ENCODE data around the gene DLEC1.
"Not testable (repeated sequence)": the region's sequence is repeated elsewhere in the genome, so short reads cannot be mapped to it uniquely, and the experiment has no call there.

The DLEC1 gene

DNA sequence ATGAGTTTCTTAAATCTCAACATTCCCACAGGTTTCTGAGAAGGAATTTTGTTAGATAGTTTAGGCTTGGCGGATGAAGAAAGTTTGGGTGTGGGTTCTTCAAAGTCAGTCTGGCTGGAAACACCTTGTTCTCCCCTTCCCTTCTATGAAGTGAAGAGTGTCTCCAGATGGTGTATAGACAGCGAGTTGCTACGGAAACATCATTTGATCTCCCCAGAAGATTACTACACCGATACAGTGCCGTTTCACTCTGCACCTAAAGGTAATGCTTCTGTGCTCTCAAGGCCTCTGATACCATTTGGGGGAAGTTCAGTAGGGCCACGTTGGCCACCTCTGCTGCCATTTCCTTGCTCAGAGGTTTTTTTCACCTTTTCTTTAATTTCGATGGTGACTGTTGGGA is 20.6 kb downstream of the DLEC1 start:
- H3K9me3 Mint-ChIP-seq, result no peaks in the 10 kb centered on the region
- no peak overlapping the region for H3K27ac Mint-ChIP-seq (ENCODE audit: low read depth)
- DNase-seq (ENCODE audit: low spot score in 2 of 2) (no peak), ATAC-seq (replicated peaks; ENCODE audit: extremely low read depth, poor library complexity, severe bottlenecking) (no peak)
- H3K4me3 Mint-ChIP-seq, result no peak overlapping the region
- no peaks in the 10 kb centered on the region for H3K27me3 Mint-ChIP-seq
- no peaks in the 10 kb centered on the region for H3K4me1 Mint-ChIP-seq
- no peaks in the 10 kb centered on the region for H3K36me3 Mint-ChIP-seq (ENCODE audit: insufficient read depth)

DNA sequence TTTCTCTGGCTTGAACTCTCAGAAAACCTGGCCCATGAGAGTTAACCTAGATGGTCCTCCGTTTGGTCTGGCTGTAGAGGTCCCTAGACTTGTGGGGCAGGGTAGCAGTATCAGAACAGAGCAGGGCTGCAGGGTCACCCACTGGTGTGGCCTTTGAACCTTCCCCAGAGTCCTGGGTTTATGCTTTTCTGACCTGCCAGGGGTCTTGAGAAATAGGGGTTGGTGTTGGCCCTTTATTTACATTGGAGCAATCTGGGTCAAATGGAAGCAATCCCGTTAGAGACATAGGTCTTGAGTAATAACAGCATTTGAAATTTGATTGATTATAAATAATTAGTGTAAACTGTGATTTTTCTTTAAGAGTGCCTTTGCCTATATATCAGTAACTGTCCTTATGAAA is 23.8 kb downstream of the DLEC1 start:
- no peaks in the 10 kb centered on the region for H3K9me3 Mint-ChIP-seq
- no peaks in the 10 kb centered on the region for H3K4me1 Mint-ChIP-seq
- H3K27me3 Mint-ChIP-seq, result no peaks in the 10 kb centered on the region
- no peaks in the 10 kb centered on the region for H3K36me3 Mint-ChIP-seq (ENCODE audit: insufficient read depth)
- DNase-seq (ENCODE audit: low spot score in 2 of 2), result no peak
- no peak overlapping the region for H3K4me3 Mint-ChIP-seq
- no peak overlapping the region for H3K27ac Mint-ChIP-seq (ENCODE audit: low read depth)
- ATAC-seq (replicated peaks; ENCODE audit: extremely low read depth, poor library complexity, severe bottlenecking), result no peak

DNA sequence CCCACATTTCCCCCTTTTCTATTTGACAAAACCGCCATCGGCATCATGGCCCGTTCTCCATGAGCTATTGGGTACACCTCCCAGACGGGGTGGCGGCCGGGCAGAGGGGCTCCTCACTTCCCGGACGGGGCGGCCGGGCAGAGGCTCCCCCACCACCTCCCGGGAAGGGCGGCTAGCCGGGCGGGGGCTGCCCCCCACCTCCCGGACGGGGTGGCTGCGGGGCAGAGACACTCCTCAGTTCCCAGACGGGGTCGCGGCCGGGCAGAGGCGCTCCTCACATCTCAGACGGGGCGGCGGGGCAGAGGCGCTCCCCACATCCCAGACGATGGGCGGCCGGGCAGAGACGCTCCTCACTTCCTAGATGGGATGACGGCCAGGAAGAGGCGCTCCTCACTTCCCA is 25.4 kb downstream of the DLEC1 start:
- H3K27ac Mint-ChIP-seq (ENCODE audit: low read depth); H3K4me1 Mint-ChIP-seq; H3K36me3 Mint-ChIP-seq (ENCODE audit: insufficient read depth); ATAC-seq (replicated peaks; ENCODE audit: extremely low read depth, poor library complexity, severe bottlenecking); DNase-seq (ENCODE audit: low spot score in 2 of 2); H3K9me3 Mint-ChIP-seq; H3K27me3 Mint-ChIP-seq; H3K4me3 Mint-ChIP-seq: not testable (repeated sequence)

DNA sequence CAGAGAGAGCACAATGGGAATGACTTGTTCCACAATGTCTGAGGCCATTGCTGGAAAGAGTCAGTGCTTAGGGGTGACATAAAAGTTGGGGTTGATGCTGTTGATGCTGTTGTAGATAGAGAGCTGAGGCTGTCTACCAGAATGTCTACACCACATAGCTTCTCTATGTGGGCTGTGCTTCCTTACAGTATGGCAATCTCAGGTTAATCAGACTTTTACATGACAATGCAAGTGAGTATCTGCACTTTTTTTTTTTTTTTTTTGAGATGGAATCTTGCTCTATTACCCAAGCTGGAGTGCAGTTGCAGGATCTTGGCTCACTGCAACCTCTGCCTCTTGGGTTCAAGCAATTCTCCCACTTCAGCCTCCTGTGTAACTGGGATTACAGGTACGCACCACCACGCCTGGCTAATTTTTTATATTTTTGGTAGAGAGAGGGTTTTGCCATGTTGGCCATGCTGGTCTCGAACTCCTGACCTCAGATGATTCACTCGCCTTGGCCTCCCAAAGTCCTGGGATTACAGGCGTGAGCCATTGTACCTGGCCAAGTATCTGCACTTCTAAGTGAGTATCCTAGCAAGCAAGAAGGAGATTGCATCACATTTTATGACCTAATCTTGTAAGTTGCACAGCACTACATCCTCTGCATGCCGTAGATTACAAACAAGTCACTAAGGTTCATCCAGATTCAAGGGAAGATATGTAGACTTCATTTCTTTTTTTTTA is 28.7 kb downstream of the DLEC1 start:
- H3K4me3 Mint-ChIP-seq, result no peak overlapping the region
- H3K27ac Mint-ChIP-seq (ENCODE audit: low read depth), result no peak overlapping the region
- ATAC-seq (replicated peaks; ENCODE audit: extremely low read depth, poor library complexity, severe bottlenecking), result no peak
- H3K27me3 Mint-ChIP-seq, result no peaks in the 10 kb centered on the region
- no peak for DNase-seq (ENCODE audit: low spot score in 2 of 2)
- no peaks in the 10 kb centered on the region for H3K4me1 Mint-ChIP-seq
- H3K36me3 Mint-ChIP-seq (ENCODE audit: insufficient read depth), result no peaks in the 10 kb centered on the region
- no peaks in the 10 kb centered on the region for H3K9me3 Mint-ChIP-seq

DNA sequence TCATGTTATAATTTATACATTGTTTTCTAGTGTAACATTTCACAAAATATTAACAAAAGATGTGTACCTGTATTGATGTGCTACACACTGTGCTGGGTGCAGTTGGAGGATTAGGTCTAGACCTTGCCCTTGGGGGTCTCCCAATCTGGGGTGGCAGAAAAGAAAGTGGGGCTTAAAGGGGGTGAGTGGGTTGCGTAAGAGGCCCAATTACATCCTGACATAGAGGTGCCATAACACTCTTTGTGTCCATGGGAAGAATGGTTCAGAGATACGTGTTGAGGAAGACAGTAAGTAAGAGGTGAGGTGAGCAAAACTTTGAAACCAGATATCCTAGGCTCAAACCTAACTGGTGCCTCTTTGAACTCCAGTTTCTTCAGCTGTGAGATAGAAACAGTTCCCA is 31.0 kb downstream of the DLEC1 start:
- Mint-ChIP-seq H3K4me1 (no peaks in the 10 kb centered on the region), H3K27me3 (no peaks in the 10 kb centered on the region), H3K27ac (ENCODE audit: low read depth) (no peak overlapping the region), H3K36me3 (ENCODE audit: insufficient read depth) (peaks cover 3% of the 10 kb centered on the region), H3K4me3 (no peak overlapping the region), H3K9me3 (no peaks in the 10 kb centered on the region)
- no peak for ATAC-seq (replicated peaks; ENCODE audit: extremely low read depth, poor library complexity, severe bottlenecking)
- no peak for DNase-seq (ENCODE audit: low spot score in 2 of 2)

DNA sequence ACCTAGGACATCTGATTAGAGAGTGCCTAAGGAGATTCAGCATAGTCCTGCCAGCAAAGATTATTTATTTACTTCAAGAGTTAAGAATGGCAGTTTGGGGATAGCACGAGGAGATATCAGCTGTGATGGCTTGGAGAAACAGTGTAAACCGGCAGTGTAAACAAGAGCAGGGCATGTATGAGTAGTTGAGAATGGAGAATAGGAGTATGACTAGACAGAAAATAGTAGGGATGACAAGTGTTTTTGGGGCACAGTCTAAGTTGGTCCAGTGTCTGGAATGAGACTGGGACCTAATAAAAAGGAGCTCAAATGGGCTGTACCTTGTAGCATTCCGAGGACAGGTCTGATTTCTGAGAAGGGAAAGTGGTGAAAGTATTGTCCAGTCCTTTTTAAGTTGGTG is 38.1 kb downstream of the DLEC1 start:
- not testable (repeated sequence) for H3K4me3 Mint-ChIP-seq; DNase-seq (ENCODE audit: low spot score in 2 of 2); H3K27me3 Mint-ChIP-seq; H3K4me1 Mint-ChIP-seq; H3K36me3 Mint-ChIP-seq (ENCODE audit: insufficient read depth); ATAC-seq (replicated peaks; ENCODE audit: extremely low read depth, poor library complexity, severe bottlenecking); H3K9me3 Mint-ChIP-seq
- peak overlapping the region; percentile 11 for H3K27ac Mint-ChIP-seq (ENCODE audit: low read depth)

DNA sequence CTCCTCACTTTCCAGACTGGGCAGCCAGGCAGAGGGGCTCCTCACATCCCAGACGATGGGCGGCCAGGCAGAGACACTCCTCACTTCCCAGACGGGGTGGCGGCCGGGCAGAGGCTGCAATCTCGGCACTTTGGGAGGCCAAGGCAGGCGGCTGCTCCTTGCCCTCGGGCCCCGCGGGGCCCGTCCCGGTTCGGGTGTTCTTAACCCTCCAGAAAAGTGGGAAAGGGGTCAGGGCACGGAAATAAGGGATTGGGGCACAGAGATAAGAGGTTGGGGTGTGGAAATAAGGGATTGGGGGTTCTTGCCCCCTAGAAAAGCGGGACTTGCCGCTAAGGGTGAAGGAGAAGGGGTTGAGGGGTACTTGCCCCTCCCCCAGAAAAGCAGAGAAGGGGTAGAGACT is 43.3 kb downstream of the DLEC1 start:
- H3K9me3 Mint-ChIP-seq; ATAC-seq (replicated peaks; ENCODE audit: extremely low read depth, poor library complexity, severe bottlenecking); DNase-seq (ENCODE audit: low spot score in 2 of 2); H3K4me1 Mint-ChIP-seq; H3K4me3 Mint-ChIP-seq; H3K27me3 Mint-ChIP-seq: not testable (repeated sequence)
- Mint-ChIP-seq H3K27ac (ENCODE audit: low read depth) (peak overlapping the region; percentile 87), H3K36me3 (ENCODE audit: insufficient read depth) (peaks cover 27% of the 10 kb centered on the region)

DNA sequence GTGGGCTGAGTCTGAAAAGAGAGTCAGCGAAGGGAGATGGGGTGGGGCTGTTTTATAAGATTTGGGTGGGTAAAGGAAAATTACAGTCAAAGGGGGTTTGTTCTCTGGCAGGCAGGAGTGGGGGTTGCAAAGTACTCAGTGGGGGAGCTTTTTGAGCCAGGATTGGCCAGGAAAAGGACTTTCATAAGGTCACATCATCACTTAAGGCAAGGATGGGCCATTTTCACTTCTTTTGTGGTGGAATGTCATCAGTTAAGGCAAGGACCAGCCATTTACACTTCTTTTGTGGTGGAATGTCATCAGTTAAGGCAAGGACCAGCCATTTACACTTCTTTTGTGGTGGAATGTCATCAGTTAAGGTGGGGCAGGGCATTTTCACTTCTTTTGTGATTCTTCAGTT is 44.2 kb downstream of the DLEC1 start:
- H3K27ac Mint-ChIP-seq (ENCODE audit: low read depth); ATAC-seq (replicated peaks; ENCODE audit: extremely low read depth, poor library complexity, severe bottlenecking); H3K9me3 Mint-ChIP-seq: not testable (repeated sequence)

DNA sequence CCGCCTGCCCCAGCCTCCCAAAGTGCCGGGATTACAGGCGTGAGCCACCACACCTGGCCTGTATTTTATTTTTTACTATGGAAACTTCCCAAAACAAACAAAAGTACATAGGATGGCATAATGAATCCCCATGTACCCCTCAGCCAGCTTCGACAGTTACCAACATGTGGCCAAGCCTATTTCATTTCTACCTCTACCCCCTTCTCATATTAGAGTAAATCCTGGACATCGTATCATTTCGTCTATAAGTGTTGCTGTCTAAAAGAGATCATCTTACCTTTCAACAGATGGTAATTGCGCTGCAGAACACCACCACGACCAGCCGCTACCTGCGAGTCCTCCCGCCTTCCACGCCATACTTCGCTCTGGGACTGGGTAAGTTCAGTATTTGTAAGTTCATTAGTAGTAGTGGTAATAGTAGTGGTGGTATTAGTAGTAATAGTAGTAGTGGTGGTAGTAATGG is 44.9 kb downstream of the DLEC1 start:
- Mint-ChIP-seq H3K4me1 (peaks cover 7% of the 10 kb centered on the region), H3K4me3 (peak overlapping the region; percentile 67), H3K27ac (ENCODE audit: low read depth) (peak overlapping the region; percentile 90), H3K9me3 (peaks cover 8% of the 10 kb centered on the region), H3K36me3 (ENCODE audit: insufficient read depth) (peaks cover 26% of the 10 kb centered on the region), H3K27me3 (no peaks in the 10 kb centered on the region)
- DNase-seq (ENCODE audit: low spot score in 2 of 2), result no peak
- ATAC-seq (replicated peaks; ENCODE audit: extremely low read depth, poor library complexity, severe bottlenecking), result no peak

More for the DNA sequence above, 44.2 kb downstream of the DLEC1 start:
- Mint-ChIP-seq H3K36me3 (ENCODE audit: insufficient read depth) (peaks cover 26% of the 10 kb centered on the region), H3K4me3 (peak overlapping the region; percentile 67)
- DNase-seq (ENCODE audit: low spot score in 2 of 2); H3K27me3 Mint-ChIP-seq; H3K4me1 Mint-ChIP-seq: not testable (repeated sequence)

DNA sequence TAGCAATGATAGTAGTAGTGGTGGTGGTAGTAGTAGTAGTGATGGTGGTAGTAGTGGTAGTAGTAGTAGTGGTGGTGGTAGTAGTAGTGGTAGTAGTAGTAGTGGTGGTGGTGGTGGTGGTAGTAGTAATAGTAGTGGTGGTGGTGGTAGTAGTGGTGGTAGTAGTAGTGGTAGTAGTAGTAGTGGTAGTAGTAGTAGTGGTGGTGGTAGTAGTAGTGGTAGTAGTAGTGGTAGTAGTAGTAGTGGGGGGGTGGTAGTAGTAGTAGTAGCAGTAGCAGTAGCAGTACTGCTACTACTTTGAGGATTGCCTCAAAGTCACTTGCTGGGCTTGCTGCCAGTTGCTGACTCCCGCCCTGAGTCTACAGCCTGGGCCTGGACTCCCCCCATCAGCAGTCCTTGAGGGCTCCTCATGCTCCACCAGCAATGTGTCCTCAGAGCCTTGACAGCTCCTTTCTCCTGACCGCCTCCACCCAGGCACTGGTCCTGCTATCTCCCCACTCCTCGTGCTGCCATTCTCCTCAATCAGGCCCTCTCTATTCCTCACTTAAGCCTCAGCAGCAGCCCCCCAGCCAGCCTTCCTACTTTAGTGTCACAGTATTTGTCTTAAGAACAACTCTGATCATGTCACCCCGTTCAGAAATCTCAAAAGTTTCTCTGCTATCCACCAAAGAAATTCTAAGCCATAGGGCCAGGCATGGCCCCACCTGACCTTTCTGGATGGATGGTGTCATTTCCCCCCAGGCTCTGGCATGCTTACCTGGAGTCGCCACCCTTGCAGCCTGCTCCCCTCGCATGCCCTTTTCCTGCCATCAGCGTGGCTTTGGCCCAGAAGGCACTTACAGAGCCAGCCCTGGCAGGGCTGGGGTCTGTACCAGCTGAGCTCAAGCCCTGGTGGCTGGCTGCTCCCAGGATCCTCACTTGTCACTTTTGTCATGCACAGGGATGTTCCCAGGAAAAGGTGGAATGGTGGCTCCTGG is 45.6 kb downstream of the DLEC1 start:
- Mint-ChIP-seq H3K4me3 (peak overlapping the region; percentile 67), H3K4me1 (peaks cover 7% of the 10 kb centered on the region), H3K36me3 (ENCODE audit: insufficient read depth) (peaks cover 26% of the 10 kb centered on the region), H3K9me3 (peaks cover 8% of the 10 kb centered on the region), H3K27ac (ENCODE audit: low read depth) (peak overlapping the region; percentile 90), H3K27me3 (no peaks in the 10 kb centered on the region)
- DNase-seq (ENCODE audit: low spot score in 2 of 2), result peak in 1 of 2 donors; percentile 46
- peak; percentile 61 for ATAC-seq (replicated peaks; ENCODE audit: extremely low read depth, poor library complexity, severe bottlenecking)

DNA sequence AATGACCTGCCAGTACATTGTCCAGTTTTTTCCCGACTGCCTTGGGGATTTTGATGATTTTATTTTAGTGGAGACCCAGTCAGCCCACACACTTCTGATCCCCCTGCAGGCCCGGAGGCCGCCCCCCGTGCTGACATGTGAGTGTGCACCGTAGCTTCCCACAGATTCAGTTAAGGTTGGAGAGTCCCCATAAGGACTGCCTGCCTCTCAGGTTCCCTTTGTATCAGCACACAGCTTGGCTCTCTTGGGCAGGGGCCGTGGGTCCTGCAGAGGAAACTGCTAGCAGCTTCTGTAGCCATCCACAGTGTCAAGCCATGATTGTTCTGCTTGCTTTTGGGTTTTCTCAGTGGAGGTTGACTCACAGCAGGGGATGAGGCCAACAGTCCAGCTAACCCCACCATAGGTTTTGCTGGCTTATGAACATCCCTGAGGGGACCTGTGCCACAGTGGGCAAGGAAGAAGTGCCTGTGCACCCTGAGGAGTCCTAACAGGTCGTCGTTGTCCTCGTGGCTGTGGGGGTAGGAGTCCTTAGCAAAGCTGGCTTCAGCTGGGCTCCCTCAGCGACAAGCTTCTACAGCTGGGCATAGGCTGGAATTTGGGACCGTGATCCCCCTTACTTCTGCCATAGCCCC is 46.4 kb downstream of the DLEC1 start:
- H3K4me3 Mint-ChIP-seq, result peak overlapping the region; percentile 67
- peaks cover 8% of the 10 kb centered on the region for H3K9me3 Mint-ChIP-seq
- H3K36me3 Mint-ChIP-seq (ENCODE audit: insufficient read depth), result peaks cover 26% of the 10 kb centered on the region
- DNase-seq (ENCODE audit: low spot score in 2 of 2) (no peak), ATAC-seq (replicated peaks; ENCODE audit: extremely low read depth, poor library complexity, severe bottlenecking) (peak; percentile 21)
- no peaks in the 10 kb centered on the region for H3K27me3 Mint-ChIP-seq
- peak overlapping the region; percentile 90 for H3K27ac Mint-ChIP-seq (ENCODE audit: low read depth)
- H3K4me1 Mint-ChIP-seq, result peaks cover 7% of the 10 kb centered on the region

DNA sequence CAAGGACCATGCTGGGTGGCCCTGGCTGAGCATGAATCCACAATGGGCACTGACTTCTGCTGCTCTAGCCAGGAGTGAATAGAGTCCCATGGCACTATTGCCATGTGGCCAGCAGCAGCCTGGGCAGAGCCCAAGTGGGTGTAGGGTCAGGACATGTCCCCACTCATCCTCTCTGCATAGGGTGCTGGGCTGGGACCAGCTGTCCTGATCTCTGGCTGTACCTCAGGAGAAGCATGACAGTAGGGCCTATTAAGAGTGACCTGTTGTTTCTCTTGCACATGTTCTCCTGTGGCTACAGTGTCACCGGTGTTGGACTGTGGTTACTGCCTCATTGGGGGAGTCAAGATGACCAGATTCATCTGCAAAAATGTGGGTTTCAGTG is 46.9 kb downstream of the DLEC1 start:
- peaks cover 8% of the 10 kb centered on the region for H3K9me3 Mint-ChIP-seq
- H3K4me3 Mint-ChIP-seq, result no peak overlapping the region
- H3K36me3 Mint-ChIP-seq (ENCODE audit: insufficient read depth), result peaks cover 26% of the 10 kb centered on the region
- ATAC-seq (replicated peaks; ENCODE audit: extremely low read depth, poor library complexity, severe bottlenecking) (no peak), DNase-seq (ENCODE audit: low spot score in 2 of 2) (no peak)
- peak overlapping the region; percentile 90 for H3K27ac Mint-ChIP-seq (ENCODE audit: low read depth)
- peaks cover 7% of the 10 kb centered on the region for H3K4me1 Mint-ChIP-seq
- no peaks in the 10 kb centered on the region for H3K27me3 Mint-ChIP-seq
